Right hindlimb (tissue), 1 donor: ENCODE results near the gene DLGAP5.

ENCODE experiments used
- DNase-seq: peaks from one replicate; pipeline ENCODE4 v3.0.0-alpha.2; 2018

Gene DLGAP5

DNA sequence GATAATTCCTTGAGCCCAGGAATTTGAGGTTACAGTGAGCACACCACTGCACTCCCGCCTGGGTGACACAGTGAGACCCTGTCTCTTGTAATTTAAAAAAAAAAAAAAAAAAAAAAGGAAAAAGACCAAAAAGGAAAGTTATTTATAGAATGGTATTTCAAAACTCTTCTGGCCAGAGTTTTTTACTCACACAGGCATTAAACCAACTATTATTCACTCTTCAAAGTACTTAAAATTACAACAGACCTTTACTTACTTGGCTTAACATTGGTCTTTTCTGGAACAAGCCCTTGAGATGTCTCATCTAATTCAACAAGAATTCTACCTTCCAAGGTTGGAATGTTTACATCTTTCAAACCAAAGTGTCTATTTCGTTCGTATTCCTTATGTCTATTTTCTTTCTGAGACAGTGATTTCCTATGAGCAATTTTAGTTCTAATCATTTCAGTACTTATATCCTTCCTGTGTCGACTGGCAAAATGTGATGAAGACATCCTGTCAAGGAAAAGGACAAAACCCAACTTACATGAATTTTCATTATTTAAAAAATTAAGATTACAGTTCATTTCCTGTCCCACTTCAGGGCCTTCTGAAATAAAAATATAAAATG is 2.6 kb downstream of the DLGAP5 start:
- no peak for DNase-seq

DNA sequence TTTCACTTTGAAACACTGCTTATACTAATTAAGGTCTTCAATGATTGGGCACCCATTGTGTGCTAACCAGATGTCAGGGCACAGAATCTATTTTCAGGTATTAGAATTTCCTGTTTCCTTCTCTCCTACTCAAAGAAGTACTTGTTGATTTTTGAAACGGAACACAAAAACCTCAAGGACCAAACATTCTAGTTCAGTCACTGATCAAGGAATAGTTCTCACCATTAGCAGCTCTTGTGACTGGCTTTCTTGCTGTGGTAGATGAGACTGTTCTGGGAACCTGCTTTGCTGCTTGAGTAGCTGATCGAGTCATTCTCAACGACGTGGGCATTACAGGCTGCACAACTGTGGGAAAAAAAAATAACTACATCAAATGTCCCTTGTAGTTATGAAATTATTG is 11.0 kb downstream of the DLGAP5 start:
- DNase-seq = no peak

DNA sequence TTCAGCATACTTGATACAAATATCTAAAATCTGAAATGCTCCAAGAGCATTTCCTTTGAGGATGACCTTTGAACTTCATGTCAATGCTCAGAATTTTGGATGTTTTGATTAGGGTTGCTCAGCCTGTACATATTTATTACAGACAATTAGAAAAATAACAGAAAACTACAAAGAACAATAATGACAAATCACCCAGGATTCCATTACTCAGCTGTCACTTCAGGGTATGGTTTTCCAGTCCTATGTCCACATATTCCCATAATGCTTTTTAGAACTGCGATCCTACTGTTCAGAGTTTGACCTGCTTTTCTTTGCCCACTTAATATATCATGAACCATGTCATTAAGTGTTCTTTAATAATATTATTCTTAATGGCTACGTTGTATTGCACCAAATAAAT is 11.4 kb downstream of the DLGAP5 start:
- no peak for DNase-seq

- no peak for DNase-seq
Measured at GRCh38 chr14:55170526-55170925, 20.9 kb downstream of the DLGAP5 start.

- DNase-seq = no peak
Measured at GRCh38 chr14:55160989-55161388, 30.4 kb downstream of the DLGAP5 start.

DNA sequence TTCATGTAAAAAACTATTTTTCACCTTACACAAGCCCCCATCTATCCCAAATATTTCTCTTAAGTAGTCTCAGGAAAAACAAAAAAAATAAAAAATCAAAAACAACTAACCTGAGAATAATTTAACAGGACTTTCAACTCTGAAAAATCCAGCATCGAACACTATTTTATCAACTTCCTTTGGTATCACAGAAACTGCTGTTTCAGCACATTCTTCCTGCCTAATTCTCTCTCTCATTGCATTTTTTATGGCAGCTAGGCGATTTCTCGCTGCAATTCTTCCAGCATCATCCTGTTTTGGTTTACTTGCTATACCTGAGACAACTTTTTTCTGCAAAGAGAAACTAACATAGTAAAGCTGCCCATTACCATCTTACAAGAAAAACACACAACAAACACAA is 33.0 kb downstream of the DLGAP5 start:
- DNase-seq = no peak

- no peak for DNase-seq
Measured at GRCh38 chr14:55157080-55157479, 34.3 kb downstream of the DLGAP5 start.

DNA sequence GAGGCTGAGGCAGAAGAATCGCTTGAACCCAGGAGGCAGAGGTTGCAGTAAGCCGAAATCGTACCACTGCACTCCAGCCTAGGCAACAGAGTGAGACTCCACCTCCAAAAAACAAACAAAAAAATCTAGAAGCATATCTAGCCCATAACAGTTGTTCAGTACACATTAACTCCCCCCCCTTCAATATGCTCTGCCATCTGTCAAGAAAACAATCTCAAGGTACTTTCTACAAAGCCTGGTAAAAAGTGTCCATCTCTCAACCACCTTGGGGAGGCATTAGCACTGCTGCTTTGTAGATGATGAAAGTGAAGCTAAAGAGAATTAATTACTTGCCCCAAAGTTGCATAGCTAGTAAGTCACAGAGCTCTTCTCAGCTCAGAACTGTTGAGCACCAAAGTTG is 37.4 kb downstream of the DLGAP5 start:
- DNase-seq = no peak

- DNase-seq = no peak
Measured at GRCh38 chr14:55152052-55152753, 39.2 kb downstream of the DLGAP5 start.

DNA sequence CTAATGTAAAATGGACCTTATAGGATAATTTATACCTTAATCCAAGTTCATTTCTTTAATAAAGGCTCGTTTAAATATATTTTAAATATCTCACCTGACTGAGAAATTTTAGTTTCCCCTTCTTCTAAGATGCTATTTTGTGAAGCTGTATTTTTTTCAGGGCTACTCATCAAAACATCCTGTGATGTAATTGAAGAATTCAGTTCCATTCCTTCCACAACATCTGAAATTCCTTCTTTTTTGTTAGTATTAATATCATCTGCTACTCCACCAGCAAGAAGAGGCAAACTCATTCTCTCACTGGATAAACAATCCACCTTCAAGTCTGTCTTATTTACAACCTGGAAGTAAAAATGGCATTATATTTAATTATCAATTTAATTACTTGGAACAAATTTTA is 39.8 kb downstream of the DLGAP5 start:
- DNase-seq = no peak

GRCh38 chr14:55146425-55146824 is 45.0 kb downstream of the DLGAP5 start:
- DNase-seq = no peak

DNA sequence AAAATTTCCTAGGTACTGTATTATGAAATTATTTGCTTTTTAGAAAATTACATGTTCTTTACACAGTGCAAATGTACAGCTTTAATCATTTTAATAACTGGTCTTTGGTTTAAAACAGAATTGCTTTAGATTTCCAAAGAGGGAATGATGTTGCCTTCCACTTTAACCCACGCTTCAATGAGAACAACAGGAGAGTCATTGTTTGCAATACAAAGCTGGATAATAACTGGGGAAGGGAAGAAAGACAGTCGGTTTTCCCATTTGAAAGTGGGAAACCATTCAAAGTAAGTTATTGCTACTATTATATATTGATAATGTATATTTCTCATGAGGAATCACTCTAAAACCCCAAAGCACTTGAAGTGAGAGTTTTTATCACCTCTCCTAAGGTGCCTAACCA is 48.9 kb downstream of the DLGAP5 start:
- DNase-seq = no peak

GRCh38 chr14:55141825-55142224 is 49.6 kb downstream of the DLGAP5 start:
- DNase-seq = no peak

DNA sequence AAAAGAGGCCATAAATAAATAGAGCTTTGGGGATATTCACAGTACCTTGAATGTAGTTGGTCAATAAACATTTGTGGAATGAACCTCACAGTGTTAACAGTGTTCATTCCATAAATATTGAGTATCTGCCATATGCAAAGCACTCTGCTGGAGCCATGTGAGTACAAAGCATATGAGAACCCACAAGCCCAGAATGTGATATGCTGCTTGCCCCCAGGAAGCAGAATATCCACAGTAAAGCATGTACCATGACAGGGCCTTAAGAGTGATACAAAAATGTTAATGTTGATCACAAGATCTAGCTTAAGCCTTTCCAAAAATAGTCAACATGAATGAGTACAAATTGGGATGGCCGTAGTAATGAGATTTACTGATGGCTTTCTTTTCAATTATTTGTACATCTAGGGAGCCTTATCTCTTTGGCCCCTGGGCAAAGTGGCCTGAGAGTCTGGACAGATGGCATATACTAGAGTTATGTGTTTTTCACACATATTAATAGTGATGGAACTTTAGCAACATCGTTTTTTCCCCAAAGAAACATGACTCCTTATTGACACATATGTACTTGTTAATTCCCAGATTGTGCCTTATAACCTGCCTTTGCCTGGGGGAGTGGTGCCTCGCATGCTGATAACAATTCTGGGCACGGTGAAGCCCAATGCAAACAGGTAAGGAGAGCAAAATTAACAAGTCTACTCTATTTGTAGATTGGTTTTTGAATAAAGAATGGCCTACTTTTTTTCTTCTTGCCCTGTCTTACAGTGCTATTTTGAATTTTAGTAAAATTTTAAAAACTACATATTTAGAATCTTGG is 51.5 kb downstream of the DLGAP5 start:
- no peak for DNase-seq

- no peak for DNase-seq
Measured at GRCh38 chr14:55139141-55139540, 52.2 kb downstream of the DLGAP5 start.

GRCh38 chr14:55138091-55138490 is 53.3 kb downstream of the DLGAP5 start:
- no peak for DNase-seq

- DNase-seq = peak; percentile 92
Measured at GRCh38 chr14:55136885-55137786, 54.2 kb downstream of the DLGAP5 start.

DNA sequence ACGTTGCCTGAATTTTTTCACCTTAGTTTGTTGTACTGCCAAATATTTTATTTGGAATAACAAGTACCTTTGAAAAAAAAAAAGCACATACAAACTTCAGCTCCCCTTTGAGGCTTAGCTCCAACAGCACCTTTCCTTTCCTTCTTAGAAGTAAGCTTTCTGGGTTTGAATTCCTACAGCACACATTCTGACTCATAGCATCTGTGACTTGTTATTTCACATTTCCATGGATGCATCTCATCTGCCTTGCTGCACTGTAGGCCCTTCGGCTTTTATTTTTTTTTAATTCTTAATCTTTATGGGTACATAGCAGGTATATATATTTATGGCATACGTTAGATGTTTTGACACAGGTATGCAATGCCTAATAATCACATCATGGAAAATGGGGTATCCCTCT is 55.1 kb downstream of the DLGAP5 start:
- DNase-seq = no peak

DNA sequence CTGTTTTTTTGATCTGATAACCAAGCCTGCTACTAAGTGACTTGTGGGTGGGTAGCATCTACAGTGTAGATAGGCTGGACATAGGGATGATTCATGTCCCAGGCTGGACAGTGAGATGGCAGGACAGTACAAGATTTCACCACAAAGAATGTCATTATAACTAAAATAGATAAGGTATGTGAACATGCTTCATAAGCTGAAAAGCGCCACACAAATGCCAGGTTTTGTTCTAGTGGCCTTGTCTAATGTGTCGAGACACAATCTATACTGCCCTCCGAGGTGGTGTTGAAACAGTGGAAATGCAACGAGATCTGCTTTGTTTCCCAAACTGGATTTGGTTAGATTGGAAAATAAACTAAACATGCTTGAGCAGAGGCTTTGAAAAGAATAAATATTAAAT is 58.0 kb downstream of the DLGAP5 start:
- no peak for DNase-seq

DNA sequence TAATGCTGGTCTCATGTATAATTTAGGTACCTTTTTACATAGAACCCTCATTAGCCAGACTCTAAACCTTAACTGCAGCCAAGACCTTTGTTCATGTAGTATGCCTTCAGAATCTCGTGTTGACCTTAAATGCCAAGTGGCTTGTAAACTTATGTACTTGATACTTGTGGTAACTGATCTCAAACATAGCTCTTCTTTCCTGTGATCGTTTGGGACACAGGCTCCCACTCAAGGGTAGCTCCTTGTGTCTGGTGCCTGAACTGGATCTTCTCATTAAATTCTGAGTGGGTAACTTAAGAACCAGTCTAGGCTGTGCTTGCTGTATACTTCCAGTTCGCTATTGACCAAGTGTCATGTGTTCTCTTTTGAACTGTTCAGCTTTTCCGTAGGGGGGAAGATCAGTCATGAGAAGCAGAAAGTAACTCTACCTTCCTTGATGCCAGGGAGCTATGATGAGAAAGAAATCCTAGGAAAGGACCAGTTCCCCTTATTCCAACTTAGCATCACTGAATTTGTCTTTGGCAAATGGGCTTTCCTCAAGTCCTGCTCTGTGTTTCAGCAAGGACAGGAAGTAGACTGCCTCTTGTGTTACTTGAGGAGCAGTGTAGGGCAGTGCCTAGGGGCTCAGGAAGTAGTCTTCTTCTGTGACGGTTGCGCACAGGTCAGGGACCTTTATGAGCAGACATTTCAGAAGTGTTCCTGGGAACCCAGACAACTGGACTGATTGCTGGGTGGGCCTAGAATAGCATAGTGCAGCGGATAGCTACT is 59.8 kb downstream of the DLGAP5 start:
- DNase-seq = no peak

DNA sequence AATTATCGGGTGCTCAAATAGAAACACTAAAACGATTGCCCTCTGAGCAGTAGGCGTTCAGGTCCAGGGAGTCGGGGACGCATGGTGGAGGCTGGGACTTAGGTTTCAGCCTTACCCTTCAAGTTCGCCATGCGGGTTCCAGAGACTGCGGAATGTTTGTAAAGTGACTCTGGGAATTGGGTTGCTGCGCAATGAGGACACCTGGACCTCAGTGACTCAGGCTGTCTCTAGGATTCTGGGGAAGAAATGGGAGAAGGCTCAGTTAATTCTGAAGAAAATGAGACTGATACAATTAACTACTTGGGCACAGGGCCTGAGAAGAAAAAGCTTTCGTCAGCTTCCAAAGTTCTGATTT is 61.2 kb downstream of the DLGAP5 start:
- DNase-seq = no peak
